HG03575 (cell line): ENCODE results near the gene RNF222.
"Not testable (repeated sequence)": the region's sequence is repeated elsewhere in the genome, so short reads cannot be mapped to it uniquely, and the experiment has no call there.

ENCODE experiments used
- ATAC-seq: cut with Tn5 transposase; IDR thresholded peaks from one replicate; pipeline ENCODE4 v1.9.1; 2021; ENCODE audit not compliant: unreplicated experiment, insufficient number of reproducible peaks, low FRiP score; ENCODE audit errors: extremely low read depth

RNF222 gene

GRCh38 chr17:8359769-8360168 is 37.9 kb downstream of the RNF222 start:
- no peak for ATAC-seq

- ATAC-seq: no peak
Observed at GRCh38 chr17:8357910-8358309, 39.7 kb downstream of the RNF222 start.

- ATAC-seq: no peak
Observed at GRCh38 chr17:8354236-8354635, 43.4 kb downstream of the RNF222 start.

- no peak for ATAC-seq
Observed at GRCh38 chr17:8353736-8354135, 43.9 kb downstream of the RNF222 start.

- no peak for ATAC-seq
Observed at GRCh38 chr17:8350339-8350738, 47.3 kb downstream of the RNF222 start.

- ATAC-seq: not testable (repeated sequence)
Observed at GRCh38 chr17:8347001-8347400, 50.6 kb downstream of the RNF222 start.

GRCh38 chr17:8345951-8346665 is 51.5 kb downstream of the RNF222 start:
- no peak for ATAC-seq

- ATAC-seq: no peak
Observed at GRCh38 chr17:8345052-8345690, 52.5 kb downstream of the RNF222 start.

GRCh38 chr17:8341456-8341855 is 56.2 kb downstream of the RNF222 start:
- no peak for ATAC-seq
